Loucy (cell line): ENCODE results near the gene PCDHGC4.

ENCODE experiments used
- H2AFZ ChIP-seq: fragments of 200-600 bp; sonication (generic); 2 replicates; pipeline ENCODE4 v1.6.0; 2016; ENCODE audit warnings: antibody characterized with exemption, mild to moderate bottlenecking, low read length, moderate library complexity
- H3F3A ChIP-seq: fragments of 200-600 bp; 2 replicates; pipeline ENCODE4 v1.6.0; 2016; ENCODE audit warnings: antibody characterized with exemption, low read depth, mild to moderate bottlenecking
- H3K27me3 ChIP-seq: fragments of 200-600 bp; sonication (generic); 2 replicates; pipeline ENCODE4 v1.6.1; 2014; ENCODE audit warnings: low read length, mild to moderate bottlenecking; ENCODE audit not compliant: insufficient read depth, poor library complexity, severe bottlenecking
- H3K36me3 ChIP-seq: fragments of 200-600 bp; sonication (generic); 2 replicates; pipeline ENCODE4 v1.6.1; 2016; ENCODE audit warnings: low read length; ENCODE audit not compliant: insufficient read depth
- H3K4me1 ChIP-seq: fragments of 200-600 bp; sonication (generic); 2 replicates; pipeline ENCODE4 v1.5.1; 2014; ENCODE audit warnings: low read length, mild to moderate bottlenecking; ENCODE audit not compliant: insufficient read depth, poor library complexity, severe bottlenecking
- H3K4me2 ChIP-seq: fragments of 200-600 bp; sonication (generic); 2 replicates; pipeline ENCODE4 v1.6.0; 2014; ENCODE audit warnings: antibody characterized with exemption, low read length, low read depth, mild to moderate bottlenecking; ENCODE audit not compliant: poor library complexity, severe bottlenecking
- H3K4me3 ChIP-seq: fragments of 200-600 bp; sonication (generic); 2 replicates; pipeline ENCODE4 v1.5.1; 2014; ENCODE audit warnings: low read length, mild to moderate bottlenecking, mixed read lengths; ENCODE audit not compliant: poor library complexity, severe bottlenecking
- H3K79me2 ChIP-seq: fragments of 200-600 bp; sonication (generic); 2 replicates; pipeline ENCODE4 v1.6.1; 2014; ENCODE audit warnings: low read length; ENCODE audit not compliant: insufficient read depth
- H3K9ac ChIP-seq: fragments of 200-600 bp; sonication (generic); 2 replicates; pipeline ENCODE4 v1.6.0; 2014; ENCODE audit warnings: mild to moderate bottlenecking, low read depth, low read length, moderate library complexity; ENCODE audit not compliant: poor library complexity, severe bottlenecking
- H3K9me2 ChIP-seq: fragments of 200-600 bp; sonication (generic); replicated peaks from 2 replicates; pipeline ENCODE4 v1.6.1; 2016; ENCODE audit warnings: low read depth, low read length, mixed read lengths
- H3K9me3 ChIP-seq: fragments of 200-600 bp; sonication (generic); 2 replicates; pipeline ENCODE4 v1.6.1; 2014; ENCODE audit warnings: mild to moderate bottlenecking, antibody characterized with exemption, low read length, low read depth; ENCODE audit not compliant: insufficient read depth
- H4K20me1 ChIP-seq: fragments of 200-600 bp; sonication (generic); 2 replicates; pipeline ENCODE4 v1.6.0; 2014; ENCODE audit warnings: antibody characterized with exemption, low read length, mild to moderate bottlenecking; ENCODE audit not compliant: insufficient read depth, poor library complexity, severe bottlenecking
- CTCF ChIP-seq: fragments of 200-600 bp; sonication (generic); conservative IDR thresholded peaks from 2 replicates; pipeline ENCODE4 v1.5.1; 2014; ENCODE audit warnings: mild to moderate bottlenecking, antibody characterized with exemption, low read length
- EZH2phosphoT487 ChIP-seq: fragments of 200-600 bp; IDR thresholded peaks from 2 replicates; pipeline ENCODE4 v1.6.1; 2018; ENCODE audit warnings: antibody characterized with exemption, mild to moderate bottlenecking, moderate library complexity, borderline replicate concordance

The PCDHGC4 gene

GRCh38 chr5:141477815-141478214, 7.0 kb upstream of the PCDHGC4 start:
- no peak overlapping the region for H3K4me2 ChIP-seq

GRCh38 chr5:141478321-141478945, 6.4 kb upstream of the PCDHGC4 start:
- no peaks in the 10 kb centered on the region for H3K4me1 ChIP-seq
- H3K9ac ChIP-seq = no peak overlapping the region
- peaks cover 13% of the 10 kb centered on the region for H3K27me3 ChIP-seq
- H3K79me2 ChIP-seq = no peaks in the 10 kb centered on the region
- H3K9me3 ChIP-seq = no peaks in the 10 kb centered on the region
- no peaks in the 10 kb centered on the region for H4K20me1 ChIP-seq
- H2AFZ ChIP-seq = no peak overlapping the region
- TF ChIP-seq EZH2phosphoT487 (no peak), CTCF (no peak)
- H3K36me3 ChIP-seq = no peaks in the 10 kb centered on the region
- no peak overlapping the region for H3K4me3 ChIP-seq
- H3K4me2 ChIP-seq = no peak overlapping the region
- H3K9me2 ChIP-seq = no peaks in the 10 kb centered on the region
- no peaks in the 10 kb centered on the region for H3F3A ChIP-seq

More at GRCh38 chr5:141477815-141478214, 7.0 kb upstream of the PCDHGC4 start:
- Histone ChIP-seq H3K9me2 (no peaks in the 10 kb centered on the region), H3K9ac (no peak overlapping the region), H4K20me1 (no peaks in the 10 kb centered on the region), H3F3A (no peaks in the 10 kb centered on the region), H3K79me2 (no peaks in the 10 kb centered on the region), H3K36me3 (no peaks in the 10 kb centered on the region), H2AFZ (no peak overlapping the region), H3K4me3 (no peak overlapping the region), H3K9me3 (no peaks in the 10 kb centered on the region), H3K27me3 (peaks cover 13% of the 10 kb centered on the region), H3K4me1 (no peaks in the 10 kb centered on the region)
- TF ChIP-seq EZH2phosphoT487 (no peak), CTCF (no peak)

GRCh38 chr5:141479776-141480175, 5.1 kb upstream of the PCDHGC4 start:
- Histone ChIP-seq H3K4me2 (no peak overlapping the region), H4K20me1 (no peaks in the 10 kb centered on the region), H3K4me3 (no peak overlapping the region), H3K4me1 (no peaks in the 10 kb centered on the region), H2AFZ (no peak overlapping the region), H3F3A (no peaks in the 10 kb centered on the region), H3K9me2 (no peaks in the 10 kb centered on the region), H3K9ac (no peak overlapping the region), H3K79me2 (no peaks in the 10 kb centered on the region), H3K36me3 (no peaks in the 10 kb centered on the region), H3K27me3 (peaks cover 13% of the 10 kb centered on the region), H3K9me3 (no peaks in the 10 kb centered on the region)
- TF ChIP-seq CTCF (no peak), EZH2phosphoT487 (no peak)
